LHCN-M2 (cell line): ENCODE data around the gene TCEANC2. TPM values are rescaled to one million over a fixed set of nuclear protein-coding genes. Genes with fewer than 3 reads are reported as not detected.

Experiments
- DNase-seq: peaks from one replicate; pipeline ENCODE4 v3.0.0-alpha.2; 2012; ENCODE audit warnings: low read depth
- total RNA-seq: library from RNA; depleted of rRNA; stranded (reverse); fragments of >200 nt; gene quantifications from 2 replicates; pipeline ENCODE4 v1.2.3, GENCODE V29; 2014; rRNA removed

The TCEANC2 gene
- total RNA-seq, 1 experiment from 2014 or later, result 4.6 TPM

DNA sequence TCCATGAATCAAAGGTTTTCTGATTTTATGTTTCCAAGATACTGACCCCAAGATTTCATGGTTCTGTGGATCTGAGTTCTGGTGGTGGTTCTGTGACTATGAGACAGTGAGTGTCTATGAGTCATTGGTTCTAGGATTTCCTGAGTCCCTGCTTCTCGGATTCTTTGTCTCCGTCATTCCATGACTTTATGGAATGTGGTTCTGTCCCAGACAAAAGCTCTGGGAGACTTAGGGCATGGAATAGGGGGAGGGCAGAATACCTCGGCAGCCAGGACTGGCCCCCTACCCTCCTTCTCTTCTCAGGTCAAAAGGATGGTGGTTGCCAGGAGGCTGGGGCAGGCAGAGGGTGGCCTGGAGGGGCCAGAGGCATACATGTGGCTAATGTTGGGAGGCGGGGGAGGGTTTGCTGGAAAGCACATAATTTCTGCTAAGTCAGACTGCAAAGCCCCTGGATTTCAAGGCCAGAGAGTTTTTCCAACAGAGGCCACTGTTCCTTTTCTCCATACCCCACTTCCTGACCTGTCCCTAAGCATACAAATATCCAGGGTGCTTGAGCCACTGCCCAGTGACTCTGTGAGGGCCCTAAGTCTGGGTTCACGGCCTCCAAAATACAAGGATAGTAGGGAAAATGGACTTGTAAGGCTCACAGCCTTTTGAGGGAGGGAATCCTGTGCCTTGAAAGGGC, 82.2 kb downstream of the TCEANC2 start:
- DNase-seq, result peak; percentile 52

DNA sequence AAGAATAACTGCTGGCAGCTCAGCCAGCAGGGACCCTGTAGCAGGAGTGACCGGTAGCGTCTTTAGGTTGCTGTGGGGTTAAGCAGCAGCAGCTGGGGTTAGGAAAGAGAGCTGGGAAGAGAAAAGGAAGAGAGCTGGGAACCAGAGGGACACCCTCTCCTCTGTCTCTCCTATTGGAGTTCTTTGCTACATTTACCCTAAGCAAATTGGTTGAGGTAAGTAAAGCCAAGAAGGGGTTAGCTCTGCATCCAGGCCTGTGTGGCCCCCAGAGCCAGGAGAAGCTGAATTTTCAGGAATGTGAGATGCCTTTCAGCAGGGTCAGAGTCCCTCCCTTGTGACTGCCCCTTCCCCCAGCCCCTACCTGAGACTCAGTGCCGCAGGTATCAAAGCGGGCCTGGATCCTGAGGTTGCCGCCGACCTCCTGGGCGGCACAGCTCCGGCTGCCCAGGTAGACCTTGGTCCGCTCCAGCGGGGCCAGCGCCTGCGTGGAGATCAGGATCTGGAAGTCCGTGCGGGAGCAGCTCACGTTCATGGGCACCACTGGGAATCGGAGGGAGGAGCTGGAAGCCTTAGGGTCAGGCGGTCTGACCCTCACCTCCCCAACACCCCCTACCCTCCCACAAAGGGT, 83.0 kb downstream of the TCEANC2 start:
- DNase-seq, result no peak

DNA sequence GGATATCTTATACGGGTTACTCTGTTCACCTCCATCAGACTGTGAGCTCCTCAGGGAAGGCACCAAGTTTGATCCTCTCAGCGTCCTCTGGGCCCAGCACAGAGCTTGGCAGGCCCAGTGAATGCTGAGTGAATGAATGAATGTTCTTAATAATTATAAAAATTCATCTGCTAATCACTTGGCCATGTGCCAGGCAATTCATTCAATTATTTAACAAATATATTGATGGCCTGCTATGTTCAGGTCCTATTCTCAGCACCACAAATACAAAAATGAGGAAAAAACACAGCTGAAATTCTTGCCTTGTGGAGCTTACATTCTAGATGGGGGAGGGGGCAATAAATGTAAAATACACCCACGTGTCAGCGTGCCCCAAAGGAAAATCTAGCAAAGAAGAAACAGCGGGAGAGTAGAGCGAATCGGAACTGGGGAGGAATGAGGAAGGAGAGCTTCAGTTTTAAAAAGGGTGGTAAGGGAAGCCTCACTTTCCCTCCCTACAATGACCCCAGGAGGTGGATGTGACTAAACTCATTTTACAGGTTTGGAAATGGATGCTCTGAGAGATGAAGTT, 83.6 kb downstream of the TCEANC2 start:
- no peak for DNase-seq

GRCh38 chr1:54137534-54138061, 84.2 kb downstream of the TCEANC2 start:
- peak; percentile 40 for DNase-seq

- no peak for DNase-seq
These were observed 85.6 kb downstream of the TCEANC2 start for GRCh38 chr1:54138994-54139393.

GRCh38 chr1:54139711-54140110, 86.3 kb downstream of the TCEANC2 start:
- DNase-seq, result no peak

- DNase-seq, result no peak
These were observed 88.9 kb downstream of the TCEANC2 start for GRCh38 chr1:54142146-54142900.

- DNase-seq, result no peak
These were observed 91.0 kb downstream of the TCEANC2 start for GRCh38 chr1:54144366-54144765.

GRCh38 chr1:54149734-54150133, 96.3 kb downstream of the TCEANC2 start:
- DNase-seq, result no peak

GRCh38 chr1:54151013-54151412, 97.6 kb downstream of the TCEANC2 start:
- DNase-seq, result no peak

DNA sequence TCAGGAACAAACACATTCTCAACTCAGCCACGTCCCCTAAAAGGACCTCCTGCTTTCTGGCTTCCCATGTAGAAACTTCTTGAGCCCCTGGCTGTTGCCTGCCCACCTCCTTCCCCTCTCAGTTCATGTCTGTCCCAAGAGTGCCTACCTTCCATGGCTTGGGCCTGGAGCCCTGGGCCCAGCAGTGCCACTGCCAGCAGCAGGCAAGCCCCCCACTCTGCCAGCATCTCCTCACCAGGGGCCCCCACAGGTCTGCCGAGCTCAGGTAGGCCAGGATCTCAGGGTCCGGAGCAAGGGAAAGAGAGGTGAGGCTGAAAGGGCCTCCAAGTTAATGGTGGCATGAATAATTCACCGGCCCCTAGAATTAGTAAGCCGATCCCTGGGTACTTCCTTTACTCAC, 99.3 kb downstream of the TCEANC2 start, which contains the start of gene CDCP2:
TSS of gene CDCP2 (minus strand) at position 305 of the 400 bp plus-strand sequence. CDS start at position 227, 78 bp downstream.
- no peak for DNase-seq

DNA sequence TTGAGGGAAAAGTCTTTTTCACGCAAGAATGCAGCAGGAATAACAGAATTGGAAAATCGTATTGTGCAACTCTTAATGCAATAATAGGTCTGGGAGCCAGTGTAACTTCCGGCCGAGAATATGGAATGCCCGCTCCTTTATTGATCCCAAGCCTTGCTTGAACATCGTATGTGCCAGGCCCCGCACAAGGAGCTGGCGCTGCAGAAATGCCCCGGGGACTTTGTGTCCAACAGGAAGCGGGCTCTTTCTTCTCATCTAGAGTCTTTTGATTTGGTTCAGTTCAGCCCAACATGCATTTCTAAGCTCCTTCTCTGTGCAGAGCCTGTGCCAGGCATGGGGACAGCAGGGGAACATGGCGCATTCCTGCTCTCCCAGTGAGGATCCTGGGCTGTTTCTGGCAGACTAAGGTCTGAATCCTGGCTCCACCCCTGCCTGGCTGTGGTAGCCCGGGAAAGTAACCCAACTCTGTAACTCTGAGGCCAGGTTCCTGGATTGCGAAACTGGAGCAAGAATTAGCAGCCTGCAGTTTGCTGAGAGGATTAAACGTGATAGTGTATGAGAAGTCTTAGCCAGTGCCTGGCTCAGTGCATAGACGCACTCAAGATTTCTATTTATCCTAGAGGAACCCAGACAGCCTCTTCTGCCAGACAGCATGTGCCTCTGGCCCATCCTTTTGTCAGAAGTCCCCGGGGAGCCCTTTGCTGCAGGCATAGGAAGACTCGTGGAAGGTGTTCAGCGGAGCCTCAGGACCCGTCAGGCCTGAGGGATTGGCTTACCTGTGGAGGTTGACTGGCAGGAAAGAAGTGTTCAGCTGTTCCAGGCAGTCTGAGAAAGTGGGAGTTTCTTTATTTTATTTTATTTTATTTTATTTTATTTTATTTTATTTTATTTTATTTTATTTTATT, 100.4 kb downstream of the TCEANC2 start:
- DNase-seq, result peak; percentile 51

Other genes with a start within 250 kb of the TCEANC2 start
- 39.3 and 42.0 TPM in 2 replicates for gene NDC1, start 215.3 kb upstream of the TCEANC2 start, total RNA-seq
- gene YIPF1, start 163.8 kb upstream of the TCEANC2 start, total RNA-seq, result 20.8 and 28.0 TPM in 2 replicates
- gene DIO1, start 159.4 kb upstream of the TCEANC2 start, total RNA-seq, result not detected in 2 replicates
- gene IFT25, start 107.9 kb upstream of the TCEANC2 start, total RNA-seq, result 43.3 and 46.4 TPM in 2 replicates
- 46.6 and 49.3 TPM in 2 replicates for gene LRRC42, start 107.3 kb upstream of the TCEANC2 start, total RNA-seq
- not detected in 2 replicates for gene LDLRAD1, start 35.4 kb upstream of the TCEANC2 start, total RNA-seq
- 247 and 269 TPM in 2 replicates for gene TMEM59, start 404 bp upstream of the TCEANC2 start, total RNA-seq
- gene CDCP2, start 99.4 kb downstream of the TCEANC2 start, total RNA-seq, result not detected in 2 replicates
- gene CYB5RL, start 146.4 kb downstream of the TCEANC2 start, total RNA-seq, result 6.9 and 8.2 TPM in 2 replicates
- gene MRPL37, start 146.6 kb downstream of the TCEANC2 start, total RNA-seq, result 129 and 136 TPM in 2 replicates